ENCODE measurements around the gene SPINT2.
"Not testable (repeated sequence)": the region's sequence is repeated elsewhere in the genome, so short reads cannot be mapped to it uniquely, and the experiment has no call there.

DNA sequence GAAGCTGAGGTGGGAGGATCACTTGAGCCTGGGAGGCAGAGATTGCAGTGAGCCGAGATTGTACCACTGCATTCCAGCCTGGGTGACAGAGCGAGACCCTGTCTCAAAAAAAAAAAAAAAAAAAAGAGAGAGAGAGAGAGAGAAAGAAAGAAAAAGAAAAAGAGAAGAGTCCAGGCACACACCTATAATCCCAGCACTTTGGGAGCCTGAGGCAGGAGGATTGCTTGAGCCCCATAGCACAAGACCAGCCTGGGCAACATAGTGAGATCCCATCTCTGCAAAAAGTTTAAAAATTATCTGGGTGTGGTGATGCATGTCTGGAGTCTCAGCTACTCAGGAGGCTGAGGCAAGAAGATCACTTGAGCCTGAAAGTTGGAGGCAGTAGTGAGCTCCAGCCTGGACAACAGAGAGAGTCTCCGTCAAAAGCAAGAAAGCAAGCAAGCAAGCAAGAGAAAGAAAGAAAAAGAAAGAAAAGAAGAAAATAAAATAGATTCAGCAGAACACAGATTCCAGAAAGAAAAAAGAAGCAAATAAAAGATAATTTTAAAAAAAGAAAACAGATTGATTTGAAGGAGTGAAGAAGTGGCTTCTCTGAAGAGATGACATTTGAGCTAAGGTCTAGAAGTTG is 33.8 kb upstream of the SPINT2 start:
- TF ChIP-seq POLR2A (IDR thresholded peaks at IDR 0.05) = not testable (repeated sequence)
- TF ChIP-seq, protein P1, sequence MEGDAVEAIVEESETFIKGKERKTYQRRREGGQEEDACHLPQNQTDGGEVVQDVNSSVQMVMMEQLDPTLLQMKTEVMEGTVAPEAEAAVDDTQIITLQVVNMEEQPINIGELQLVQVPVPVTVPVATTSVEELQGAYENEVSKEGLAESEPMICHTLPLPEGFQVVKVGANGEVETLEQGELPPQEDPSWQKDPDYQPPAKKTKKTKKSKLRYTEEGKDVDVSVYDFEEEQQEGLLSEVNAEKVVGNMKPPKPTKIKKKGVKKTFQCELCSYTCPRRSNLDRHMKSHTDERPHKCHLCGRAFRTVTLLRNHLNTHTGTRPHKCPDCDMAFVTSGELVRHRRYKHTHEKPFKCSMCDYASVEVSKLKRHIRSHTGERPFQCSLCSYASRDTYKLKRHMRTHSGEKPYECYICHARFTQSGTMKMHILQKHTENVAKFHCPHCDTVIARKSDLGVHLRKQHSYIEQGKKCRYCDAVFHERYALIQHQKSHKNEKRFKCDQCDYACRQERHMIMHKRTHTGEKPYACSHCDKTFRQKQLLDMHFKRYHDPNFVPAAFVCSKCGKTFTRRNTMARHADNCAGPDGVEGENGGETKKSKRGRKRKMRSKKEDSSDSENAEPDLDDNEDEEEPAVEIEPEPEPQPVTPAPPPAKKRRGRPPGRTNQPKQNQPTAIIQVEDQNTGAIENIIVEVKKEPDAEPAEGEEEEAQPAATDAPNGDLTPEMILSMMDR (IDR thresholded peaks at IDR 0.05) = not testable (repeated sequence)
